ENCODE measurements around the gene GABBR2. TPM values are rescaled to one million over a fixed set of nuclear protein-coding genes. Genes with fewer than 3 reads are reported as not detected.

GABBR2 gene
- total and polyA plus RNA-seq, 2 experiments from 2014 or later, result 0.89 to 1.3 TPM

DNA sequence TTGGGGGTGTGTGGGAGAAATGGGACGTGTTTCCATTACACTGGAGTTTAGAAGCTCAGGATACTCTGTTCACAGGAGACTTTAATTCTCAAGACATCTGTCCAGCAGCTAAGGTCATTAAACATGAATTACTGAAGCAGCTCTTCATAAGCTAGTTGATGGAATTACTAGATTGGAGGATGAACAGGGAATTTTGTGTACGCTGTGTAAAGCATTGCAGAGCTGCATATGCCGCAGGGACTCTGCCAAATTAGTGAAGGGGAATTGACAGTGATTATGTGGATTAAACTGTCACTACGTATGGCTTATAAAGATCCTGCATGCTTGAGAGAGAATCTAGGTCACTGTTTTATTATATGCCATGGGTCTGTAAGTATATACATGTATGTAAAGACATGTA lies 275.8 kb downstream of the GABBR2 start:
- H3K36me3 Mint-ChIP-seq (ENCODE audit: low read depth), result no peaks in the 10 kb centered on the region
- Histone ChIP-seq H3F3A (replicated peaks; ENCODE audit: low read depth) (no peaks in the 10 kb centered on the region), H3K4me1 (ENCODE audit: insufficient read depth) (no peaks in the 10 kb centered on the region), H3K9me2 (ENCODE audit: insufficient read depth) (peaks cover 16% of the 10 kb centered on the region; the same call in 1 of the 2 replicates), H3K36me3 (ENCODE audit: insufficient read depth) (no peaks in the 10 kb centered on the region), H3K4me3 (no peak overlapping the region), H4K20me1 (replicated peaks; ENCODE audit: insufficient read depth) (no peaks in the 10 kb centered on the region), H3K4me2 (no peak overlapping the region), H3K27ac (ENCODE audit: low read depth) (no peak overlapping the region), H3K79me2 (replicated peaks; ENCODE audit: insufficient read depth) (no peaks in the 10 kb centered on the region), H3K27me3 (ENCODE audit: insufficient read depth) (no peaks in the 10 kb centered on the region), H2AFZ (no peak overlapping the region)
- ATAC-seq, result no peak
- peaks cover 2% of the 10 kb centered on the region; the same call in 1 of the 3 replicates for H3K9me3 Mint-ChIP-seq
- peaks cover 12% of the 10 kb centered on the region for H3K27me3 Mint-ChIP-seq (ENCODE audit: insufficient read depth, low read depth, poor library complexity)
- H3K27ac Mint-ChIP-seq, result no peak overlapping the region
- no peak overlapping the region for H3K4me3 Mint-ChIP-seq
- DNase-seq (ENCODE audit: low spot score), result no peak
- TF ChIP-seq JUNB (IDR thresholded peaks at IDR 0.05; ENCODE audit: unreplicated experiment) (no peak), STAT1 (IDR thresholded peaks at IDR 0.05; ENCODE audit: unreplicated experiment) (no peak), CTCF (conservative IDR thresholded peaks at IDR 0.05; ENCODE audit: low read depth in 2 of 2) (no peak), EZH2phosphoT487 (IDR thresholded peaks at IDR 0.05; ENCODE audit: unreplicated experiment) (no peak), POLR2AphosphoS5 (IDR thresholded peaks at IDR 0.05; ENCODE audit: low read depth) (no peak), NANOG (IDR thresholded peaks at IDR 0.05; ENCODE audit: borderline replicate concordance) (no peak), ZNF462 (CRISPR knock-in tag; IDR thresholded peaks at IDR 0.05) (no peak), EZH2 (IDR thresholded peaks at IDR 0.05; ENCODE audit: low read depth, unreplicated experiment) (no peak), CREB1 (CRISPR knock-in tag; IDR thresholded peaks at IDR 0.05; ENCODE audit: low read depth) (no peak), ZNF114 (CRISPR knock-in tag; IDR thresholded peaks at IDR 0.05) (no peak), ZNF331 (CRISPR knock-in tag; IDR thresholded peaks at IDR 0.05; ENCODE audit: low read depth) (no peak)
- TF ChIP-seq, protein P1, sequence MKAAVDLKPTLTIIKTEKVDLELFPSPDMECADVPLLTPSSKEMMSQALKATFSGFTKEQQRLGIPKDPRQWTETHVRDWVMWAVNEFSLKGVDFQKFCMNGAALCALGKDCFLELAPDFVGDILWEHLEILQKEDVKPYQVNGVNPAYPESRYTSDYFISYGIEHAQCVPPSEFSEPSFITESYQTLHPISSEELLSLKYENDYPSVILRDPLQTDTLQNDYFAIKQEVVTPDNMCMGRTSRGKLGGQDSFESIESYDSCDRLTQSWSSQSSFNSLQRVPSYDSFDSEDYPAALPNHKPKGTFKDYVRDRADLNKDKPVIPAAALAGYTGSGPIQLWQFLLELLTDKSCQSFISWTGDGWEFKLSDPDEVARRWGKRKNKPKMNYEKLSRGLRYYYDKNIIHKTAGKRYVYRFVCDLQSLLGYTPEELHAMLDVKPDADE (IDR thresholded peaks at IDR 0.05), result no peak
- TF ChIP-seq, protein P2, sequence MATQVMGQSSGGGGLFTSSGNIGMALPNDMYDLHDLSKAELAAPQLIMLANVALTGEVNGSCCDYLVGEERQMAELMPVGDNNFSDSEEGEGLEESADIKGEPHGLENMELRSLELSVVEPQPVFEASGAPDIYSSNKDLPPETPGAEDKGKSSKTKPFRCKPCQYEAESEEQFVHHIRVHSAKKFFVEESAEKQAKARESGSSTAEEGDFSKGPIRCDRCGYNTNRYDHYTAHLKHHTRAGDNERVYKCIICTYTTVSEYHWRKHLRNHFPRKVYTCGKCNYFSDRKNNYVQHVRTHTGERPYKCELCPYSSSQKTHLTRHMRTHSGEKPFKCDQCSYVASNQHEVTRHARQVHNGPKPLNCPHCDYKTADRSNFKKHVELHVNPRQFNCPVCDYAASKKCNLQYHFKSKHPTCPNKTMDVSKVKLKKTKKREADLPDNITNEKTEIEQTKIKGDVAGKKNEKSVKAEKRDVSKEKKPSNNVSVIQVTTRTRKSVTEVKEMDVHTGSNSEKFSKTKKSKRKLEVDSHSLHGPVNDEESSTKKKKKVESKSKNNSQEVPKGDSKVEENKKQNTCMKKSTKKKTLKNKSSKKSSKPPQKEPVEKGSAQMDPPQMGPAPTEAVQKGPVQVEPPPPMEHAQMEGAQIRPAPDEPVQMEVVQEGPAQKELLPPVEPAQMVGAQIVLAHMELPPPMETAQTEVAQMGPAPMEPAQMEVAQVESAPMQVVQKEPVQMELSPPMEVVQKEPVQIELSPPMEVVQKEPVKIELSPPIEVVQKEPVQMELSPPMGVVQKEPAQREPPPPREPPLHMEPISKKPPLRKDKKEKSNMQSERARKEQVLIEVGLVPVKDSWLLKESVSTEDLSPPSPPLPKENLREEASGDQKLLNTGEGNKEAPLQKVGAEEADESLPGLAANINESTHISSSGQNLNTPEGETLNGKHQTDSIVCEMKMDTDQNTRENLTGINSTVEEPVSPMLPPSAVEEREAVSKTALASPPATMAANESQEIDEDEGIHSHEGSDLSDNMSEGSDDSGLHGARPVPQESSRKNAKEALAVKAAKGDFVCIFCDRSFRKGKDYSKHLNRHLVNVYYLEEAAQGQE (IDR thresholded peaks at IDR 0.05; ENCODE audit: unreplicated experiment), result no peak
- H3K4me1 Mint-ChIP-seq, result no peaks in the 10 kb centered on the region

Measured in GM23338 (cell line).